Left hindlimb (tissue), 1 donor: ENCODE data around the gene PDCD4.

Source experiments
- DNase-seq: peaks from one replicate; pipeline ENCODE4 v3.0.0-alpha.2; 2018

Gene PDCD4

DNA sequence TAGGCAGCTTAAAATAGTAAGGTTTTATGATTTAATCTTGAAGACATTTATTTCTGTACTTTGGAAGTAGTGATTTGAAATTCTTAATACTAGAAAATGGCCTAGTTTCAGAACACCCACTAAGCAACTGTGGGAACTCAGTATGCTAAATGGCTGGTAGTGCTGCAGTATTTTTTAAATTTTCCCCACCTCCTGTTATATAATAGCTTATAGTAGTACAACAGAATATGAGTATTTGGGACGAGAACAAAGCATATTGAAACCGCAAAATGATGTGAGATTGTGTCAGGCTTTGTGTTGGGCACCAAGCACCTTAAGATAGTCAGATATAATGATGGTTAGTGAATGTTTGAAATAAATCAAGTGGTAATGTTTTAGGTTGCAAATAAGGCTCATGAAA, 55.7 kb downstream of the PDCD4 start:
- DNase-seq = no peak

- no peak for DNase-seq
These were observed 60.1 kb downstream of the PDCD4 start for GRCh38 chr10:110931769-110932381.

DNA sequence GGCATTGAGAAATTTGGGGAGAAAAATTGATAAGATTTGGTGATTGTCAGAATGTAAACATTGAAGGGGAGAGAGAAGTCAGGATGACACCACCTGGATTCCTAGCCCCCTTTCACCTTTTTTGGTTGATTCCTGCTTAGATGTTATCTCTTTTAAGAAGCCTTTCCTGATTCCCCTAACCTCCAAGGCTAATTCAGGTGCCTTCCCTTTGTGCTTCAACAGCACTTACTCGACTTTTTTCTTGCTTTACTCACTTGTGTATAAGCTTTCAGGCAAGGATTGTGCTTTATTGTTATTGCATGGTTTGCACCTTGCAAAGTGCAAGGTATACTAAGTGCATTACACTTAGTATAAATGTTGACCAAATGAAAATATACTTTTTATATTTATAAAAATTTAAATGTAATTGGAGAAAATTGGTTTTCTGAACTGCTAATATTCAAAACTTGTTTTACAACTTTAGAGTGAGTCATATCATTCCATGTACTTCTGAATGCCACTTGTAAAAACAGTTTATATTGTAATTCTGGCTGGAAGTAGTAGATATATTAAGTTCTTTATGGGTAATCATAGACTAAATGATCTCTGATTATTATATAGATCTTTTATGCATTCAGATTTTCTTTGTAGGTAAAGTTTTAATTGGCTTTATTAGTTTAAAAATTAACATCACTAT, 60.9 kb downstream of the PDCD4 start:
- DNase-seq = no peak

DNA sequence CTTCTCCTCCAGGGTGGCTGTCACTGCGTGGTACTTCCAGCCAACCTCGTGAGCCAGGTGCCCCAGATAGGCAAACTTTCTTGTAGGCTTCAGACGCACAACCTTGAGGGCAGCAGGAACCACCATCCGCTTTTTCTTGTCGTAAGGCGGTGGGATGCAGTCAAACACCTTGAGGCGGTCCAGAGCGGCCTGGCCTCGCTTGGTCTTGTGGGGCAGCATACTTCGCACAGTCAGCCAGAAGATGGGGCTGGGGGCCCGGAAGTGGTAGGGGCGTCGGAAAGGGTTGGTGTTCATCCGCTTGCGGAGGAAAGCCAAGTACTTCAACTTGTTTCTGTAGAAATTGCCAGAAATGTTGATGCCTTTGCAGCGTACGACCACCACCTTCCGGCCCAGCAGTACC, 65.0 kb downstream of the PDCD4 start:
- DNase-seq = no peak

- no peak for DNase-seq
These were observed 67.7 kb downstream of the PDCD4 start for GRCh38 chr10:110939419-110939818.

- DNase-seq = no peak
These were observed 73.2 kb downstream of the PDCD4 start for GRCh38 chr10:110944792-110945396.

GRCh38 chr10:110946496-110946895, 74.8 kb downstream of the PDCD4 start:
- no peak for DNase-seq

DNA sequence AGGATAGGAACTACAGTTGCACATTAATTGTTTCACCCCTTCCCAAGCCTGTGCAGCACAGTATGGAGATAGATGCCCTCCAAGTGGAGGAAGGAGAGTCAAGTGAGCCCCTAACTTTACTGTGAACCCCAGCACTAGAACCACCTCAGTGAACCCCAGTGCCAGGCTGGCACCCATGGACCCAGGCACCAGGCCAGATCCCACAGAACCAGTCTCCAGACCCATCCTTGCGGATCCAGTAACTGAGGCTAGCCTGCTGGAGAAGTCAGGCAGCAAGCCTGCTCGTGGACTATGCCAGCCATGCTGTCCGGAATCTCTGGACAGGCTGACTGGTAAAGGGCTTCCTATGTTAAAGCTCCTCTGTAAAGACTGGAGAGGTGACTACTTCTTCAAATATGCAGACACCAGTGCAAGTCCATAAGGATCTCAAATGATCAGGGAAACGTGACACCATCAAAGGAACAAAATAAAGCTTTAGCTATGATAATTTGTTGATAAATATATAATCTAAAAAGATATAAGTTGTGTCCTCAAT, 75.4 kb downstream of the PDCD4 start:
- no peak for DNase-seq
